ENCODE results near the gene CRLF1.

DNA sequence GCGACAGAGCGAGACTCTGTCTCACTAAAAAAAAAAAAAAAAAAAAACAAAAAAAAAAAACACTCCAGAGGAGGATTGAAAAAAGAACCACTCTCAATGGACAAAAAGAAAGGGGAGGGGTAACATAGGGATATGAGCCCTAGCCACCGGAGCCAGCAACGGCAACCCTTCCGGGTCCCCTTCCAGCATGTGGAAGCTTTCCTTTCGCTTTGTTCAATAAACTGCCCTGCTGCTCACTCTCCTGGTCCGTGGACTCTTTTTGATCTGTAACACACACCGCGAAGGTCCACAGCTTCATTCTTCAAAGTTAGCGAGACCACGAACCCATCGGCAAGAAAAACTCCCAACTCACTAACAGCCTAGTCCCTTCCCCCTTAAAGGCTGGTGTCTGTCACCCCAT lies 19.0 kb downstream of the CRLF1 start:
- TF ChIP-seq, protein P1, sequence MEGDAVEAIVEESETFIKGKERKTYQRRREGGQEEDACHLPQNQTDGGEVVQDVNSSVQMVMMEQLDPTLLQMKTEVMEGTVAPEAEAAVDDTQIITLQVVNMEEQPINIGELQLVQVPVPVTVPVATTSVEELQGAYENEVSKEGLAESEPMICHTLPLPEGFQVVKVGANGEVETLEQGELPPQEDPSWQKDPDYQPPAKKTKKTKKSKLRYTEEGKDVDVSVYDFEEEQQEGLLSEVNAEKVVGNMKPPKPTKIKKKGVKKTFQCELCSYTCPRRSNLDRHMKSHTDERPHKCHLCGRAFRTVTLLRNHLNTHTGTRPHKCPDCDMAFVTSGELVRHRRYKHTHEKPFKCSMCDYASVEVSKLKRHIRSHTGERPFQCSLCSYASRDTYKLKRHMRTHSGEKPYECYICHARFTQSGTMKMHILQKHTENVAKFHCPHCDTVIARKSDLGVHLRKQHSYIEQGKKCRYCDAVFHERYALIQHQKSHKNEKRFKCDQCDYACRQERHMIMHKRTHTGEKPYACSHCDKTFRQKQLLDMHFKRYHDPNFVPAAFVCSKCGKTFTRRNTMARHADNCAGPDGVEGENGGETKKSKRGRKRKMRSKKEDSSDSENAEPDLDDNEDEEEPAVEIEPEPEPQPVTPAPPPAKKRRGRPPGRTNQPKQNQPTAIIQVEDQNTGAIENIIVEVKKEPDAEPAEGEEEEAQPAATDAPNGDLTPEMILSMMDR (IDR thresholded peaks at IDR 0.05), result no peak
- TF ChIP-seq CEBPB (IDR thresholded peaks at IDR 0.05) (no peak), RAD21 (conservative IDR thresholded peaks at IDR 0.05 in 1 of 2, IDR thresholded peaks at IDR 0.05 in 1 of 2) (no peak), TP53 (CRISPR knock-in tag; IDR thresholded peaks at IDR 0.05) (no peak), EP300 (IDR thresholded peaks at IDR 0.05) (no peak), CHD2 (IDR thresholded peaks at IDR 0.05; ENCODE audit: low read length, partially characterized antibody) (no peak), MYC (IDR thresholded peaks at IDR 0.05; ENCODE audit: borderline replicate concordance, low read length) (no peak)
- TF ChIP-seq, protein P2, sequence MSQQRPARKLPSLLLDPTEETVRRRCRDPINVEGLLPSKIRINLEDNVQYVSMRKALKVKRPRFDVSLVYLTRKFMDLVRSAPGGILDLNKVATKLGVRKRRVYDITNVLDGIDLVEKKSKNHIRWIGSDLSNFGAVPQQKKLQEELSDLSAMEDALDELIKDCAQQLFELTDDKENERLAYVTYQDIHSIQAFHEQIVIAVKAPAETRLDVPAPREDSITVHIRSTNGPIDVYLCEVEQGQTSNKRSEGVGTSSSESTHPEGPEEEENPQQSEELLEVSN (IDR thresholded peaks at IDR 0.05; ENCODE audit: borderline replicate concordance, low read depth), result no peak
- TF ChIP-seq, protein P3, sequence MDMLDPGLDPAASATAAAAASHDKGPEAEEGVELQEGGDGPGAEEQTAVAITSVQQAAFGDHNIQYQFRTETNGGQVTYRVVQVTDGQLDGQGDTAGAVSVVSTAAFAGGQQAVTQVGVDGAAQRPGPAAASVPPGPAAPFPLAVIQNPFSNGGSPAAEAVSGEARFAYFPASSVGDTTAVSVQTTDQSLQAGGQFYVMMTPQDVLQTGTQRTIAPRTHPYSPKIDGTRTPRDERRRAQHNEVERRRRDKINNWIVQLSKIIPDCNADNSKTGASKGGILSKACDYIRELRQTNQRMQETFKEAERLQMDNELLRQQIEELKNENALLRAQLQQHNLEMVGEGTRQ (IDR thresholded peaks at IDR 0.05), result no peak
- TF ChIP-seq, protein P4, sequence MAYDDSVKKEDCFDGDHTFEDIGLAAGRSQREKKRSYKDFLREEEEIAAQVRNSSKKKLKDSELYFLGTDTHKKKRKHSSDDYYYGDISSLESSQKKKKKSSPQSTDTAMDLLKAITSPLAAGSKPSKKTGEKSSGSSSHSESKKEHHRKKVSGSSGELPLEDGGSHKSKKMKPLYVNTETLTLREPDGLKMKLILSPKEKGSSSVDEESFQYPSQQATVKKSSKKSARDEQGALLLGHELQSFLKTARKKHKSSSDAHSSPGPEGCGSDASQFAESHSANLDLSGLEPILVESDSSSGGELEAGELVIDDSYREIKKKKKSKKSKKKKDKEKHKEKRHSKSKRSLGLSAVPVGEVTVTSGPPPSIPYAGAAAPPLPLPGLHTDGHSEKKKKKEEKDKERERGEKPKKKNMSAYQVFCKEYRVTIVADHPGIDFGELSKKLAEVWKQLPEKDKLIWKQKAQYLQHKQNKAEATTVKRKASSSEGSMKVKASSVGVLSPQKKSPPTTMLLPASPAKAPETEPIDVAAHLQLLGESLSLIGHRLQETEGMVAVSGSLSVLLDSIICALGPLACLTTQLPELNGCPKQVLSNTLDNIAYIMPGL (CRISPR knock-in tag; IDR thresholded peaks at IDR 0.05; ENCODE audit: borderline replicate concordance), result no peak
